ENCODE measurements around the gene IPO13.
A peak's percentile ranks its signal among the peaks of the same experiment; 100 is the strongest.

The IPO13 gene

GRCh38 chr1:43974443-43975248, 27.9 kb downstream of the IPO13 start, which contains the start of gene ATP6V0B:
Gene ATP6V0B, plus strand, starts transcription at chr1:43974960. Its CDS starts 81 bp downstream, at chr1:43975041.
- peak; percentile 95 for DNase-seq

GRCh38 chr1:43975249-43975961, 28.7 kb downstream of the IPO13 start:
- peak; percentile 32 for DNase-seq

GRCh38 chr1:43976045-43976444, 29.3 kb downstream of the IPO13 start:
- no peak for DNase-seq

- no peak for DNase-seq
These were observed 30.1 kb downstream of the IPO13 start for GRCh38 chr1:43976890-43977289.

- DNase-seq: no peak
These were observed 30.9 kb downstream of the IPO13 start for GRCh38 chr1:43977376-43978263.

DNA sequence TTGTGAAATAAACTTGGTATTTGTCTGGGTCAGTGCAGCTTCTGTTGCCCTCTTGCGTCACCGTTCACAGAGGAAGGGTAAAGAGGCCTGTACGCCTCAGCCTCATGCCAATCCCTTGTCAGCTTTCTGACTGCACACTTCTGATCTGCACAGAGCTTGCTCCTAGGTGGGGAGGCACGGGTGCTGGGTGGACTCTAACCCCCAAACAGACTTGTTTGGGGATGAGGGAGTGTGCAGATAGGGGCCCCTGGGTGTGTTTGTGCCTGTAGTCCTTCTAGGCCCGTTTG, 31.5 kb downstream of the IPO13 start:
- no peak for DNase-seq

- peak; percentile 25 for DNase-seq
These were observed 32.0 kb downstream of the IPO13 start, which contains the start of gene B4GALT2 for GRCh38 chr1:43978551-43979260. Gene B4GALT2, plus strand, starts transcription at chr1:43979210. Its CDS starts 1,951 bp downstream, at chr1:43981161.

DNA sequence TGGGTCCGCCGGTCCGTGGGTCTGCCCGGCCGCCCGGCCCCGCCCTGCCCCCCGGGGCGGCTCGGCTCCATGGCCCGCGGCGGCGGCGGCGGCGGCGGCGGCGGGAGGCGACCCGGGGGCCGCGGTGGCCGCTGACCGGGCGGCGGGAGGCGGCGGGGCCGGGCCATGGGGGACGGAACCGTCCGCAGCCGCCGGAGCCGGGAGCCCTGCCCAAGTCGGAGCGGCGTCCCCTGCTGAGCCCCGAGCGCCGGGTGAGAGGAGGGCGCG, 32.4 kb downstream of the IPO13 start:
- no peak for DNase-seq

DNA sequence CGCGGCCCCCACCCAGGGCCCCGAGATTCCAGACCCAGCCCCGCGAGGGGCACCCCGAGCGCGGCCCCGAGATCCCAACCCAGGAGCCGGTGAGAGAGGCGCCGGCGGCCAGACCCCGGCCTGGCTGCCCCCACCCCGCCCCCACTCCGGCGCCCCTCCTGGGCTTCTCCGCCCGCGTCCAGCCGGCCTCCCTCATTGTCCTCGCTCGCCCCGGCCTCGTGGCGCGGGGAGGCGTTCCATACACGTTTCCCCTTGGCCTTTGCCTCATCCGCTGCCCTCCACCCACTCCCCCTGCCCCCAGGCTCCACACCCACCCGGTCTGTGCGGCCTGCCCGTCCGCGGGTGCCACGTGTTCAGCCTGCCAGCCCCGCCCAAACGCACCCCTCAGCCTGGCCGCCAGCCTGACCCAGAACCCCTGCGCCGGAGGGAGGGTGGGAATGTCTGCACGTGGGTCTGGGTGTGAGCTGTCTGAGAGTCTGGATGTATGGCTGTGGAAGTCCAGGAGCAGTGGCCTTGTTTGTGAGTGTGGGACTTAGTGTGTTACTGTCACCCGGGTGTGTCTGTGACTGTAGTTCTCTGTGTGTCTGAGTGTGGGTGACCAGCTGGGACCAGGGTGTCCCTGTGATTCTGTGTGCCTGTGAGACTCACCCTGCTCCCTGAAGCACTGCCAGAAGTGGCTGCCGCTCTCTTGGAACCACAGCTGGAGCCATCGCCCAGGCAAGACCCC, 32.9 kb downstream of the IPO13 start:
- no peak for DNase-seq

DNA sequence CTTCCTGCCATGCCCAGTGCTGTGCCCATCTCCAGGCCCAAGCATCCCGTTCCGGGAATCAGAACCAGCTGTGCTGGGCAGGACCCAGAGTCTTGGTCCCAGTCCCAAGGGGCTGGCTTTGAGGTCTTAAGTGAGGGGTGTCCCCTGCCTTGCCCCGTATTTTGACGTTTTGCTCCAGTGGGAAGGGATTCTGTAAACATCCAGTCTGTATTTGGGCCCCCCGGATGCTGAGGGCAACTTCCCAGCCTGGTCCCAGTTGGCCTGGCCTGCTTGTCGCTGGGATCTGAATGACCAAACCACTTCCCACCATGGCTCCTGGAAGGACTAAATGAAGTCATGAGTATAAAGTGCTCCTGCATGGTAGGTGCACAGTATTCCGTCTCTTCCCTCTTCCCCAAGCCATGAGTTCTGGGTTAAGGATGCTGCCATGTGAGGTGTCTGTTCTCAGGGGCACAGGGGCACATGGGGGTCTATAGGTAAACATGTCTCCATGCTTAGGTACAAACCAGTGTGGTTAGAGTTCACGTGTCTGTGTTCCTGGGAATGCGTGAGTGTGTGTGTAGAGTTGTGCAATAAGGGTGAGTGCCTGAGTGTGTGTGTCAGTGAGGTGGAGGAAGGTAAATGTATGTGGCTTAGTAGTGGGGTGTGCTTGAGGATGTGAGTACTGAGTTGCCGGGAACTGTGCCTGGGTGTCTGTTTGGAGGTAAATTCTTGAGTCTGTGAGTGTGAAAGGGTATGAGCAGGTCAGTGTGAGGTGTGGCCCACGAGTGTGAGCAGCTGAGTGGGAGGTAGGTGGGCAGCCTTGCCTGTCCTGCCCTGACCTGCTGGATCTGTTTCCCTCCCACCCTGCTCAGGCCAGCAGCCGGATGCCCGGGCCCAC, 33.7 kb downstream of the IPO13 start:
- no peak for DNase-seq

- DNase-seq: no peak
These were observed 34.4 kb downstream of the IPO13 start for GRCh38 chr1:43981135-43981491.

DNA sequence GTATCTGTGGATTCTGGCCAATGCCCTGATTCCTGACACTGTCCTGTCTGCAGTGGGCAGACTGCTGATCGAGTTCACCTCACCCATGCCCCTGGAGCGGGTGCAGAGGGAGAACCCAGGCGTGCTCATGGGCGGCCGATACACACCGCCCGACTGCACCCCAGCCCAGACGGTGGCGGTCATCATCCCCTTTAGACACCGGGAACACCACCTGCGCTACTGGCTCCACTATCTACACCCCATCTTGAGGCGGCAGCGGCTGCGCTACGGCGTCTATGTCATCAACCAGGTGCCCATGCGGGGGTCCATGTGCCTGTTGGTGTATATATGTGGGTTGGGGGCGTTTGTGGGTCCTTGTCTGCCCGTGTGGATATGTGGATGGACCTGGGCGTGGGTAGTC, 34.9 kb downstream of the IPO13 start:
- DNase-seq: no peak

DNA sequence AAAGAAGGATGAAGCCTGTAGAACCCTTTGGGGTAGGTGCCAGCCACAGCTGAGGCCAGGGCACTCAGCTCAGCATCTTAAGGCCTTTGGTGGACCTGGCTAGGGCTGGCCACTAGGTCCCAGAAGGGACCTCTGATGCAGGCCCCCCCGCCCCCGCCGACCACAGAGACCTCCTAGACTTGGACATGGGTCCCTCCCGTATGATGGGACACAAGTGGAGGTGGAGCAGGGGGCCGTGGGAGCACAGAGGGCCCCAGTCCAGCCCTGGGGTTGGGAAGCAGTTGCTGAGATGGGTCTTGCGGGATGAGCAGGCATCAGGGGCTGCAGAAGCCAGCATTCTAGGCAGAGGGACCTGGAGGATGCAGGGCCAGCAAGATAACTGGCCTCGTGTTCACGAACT, 35.5 kb downstream of the IPO13 start:
- no peak for DNase-seq

DNA sequence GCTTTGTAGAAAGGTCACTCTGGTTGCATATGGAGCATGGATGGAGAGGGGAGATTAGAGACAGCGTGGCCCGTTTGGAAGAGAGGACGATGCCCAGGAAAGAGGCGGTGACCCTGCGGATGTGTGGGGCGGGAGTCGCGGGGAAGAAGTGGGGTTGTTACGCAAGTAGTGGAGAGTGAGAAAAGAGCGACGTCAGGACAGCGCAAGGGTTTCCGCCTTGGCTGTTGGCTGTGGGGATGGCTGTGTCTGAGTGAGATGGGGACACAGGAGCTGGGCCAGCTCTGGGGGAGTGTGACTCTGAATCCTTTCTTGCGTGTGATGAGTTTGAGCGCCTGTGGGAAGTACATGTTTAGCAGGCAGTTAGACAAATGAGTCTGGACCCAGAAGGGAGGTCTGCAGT, 36.1 kb downstream of the IPO13 start:
- no peak for DNase-seq

GRCh38 chr1:43983253-43983899, 36.6 kb downstream of the IPO13 start:
- DNase-seq: no peak

DNA sequence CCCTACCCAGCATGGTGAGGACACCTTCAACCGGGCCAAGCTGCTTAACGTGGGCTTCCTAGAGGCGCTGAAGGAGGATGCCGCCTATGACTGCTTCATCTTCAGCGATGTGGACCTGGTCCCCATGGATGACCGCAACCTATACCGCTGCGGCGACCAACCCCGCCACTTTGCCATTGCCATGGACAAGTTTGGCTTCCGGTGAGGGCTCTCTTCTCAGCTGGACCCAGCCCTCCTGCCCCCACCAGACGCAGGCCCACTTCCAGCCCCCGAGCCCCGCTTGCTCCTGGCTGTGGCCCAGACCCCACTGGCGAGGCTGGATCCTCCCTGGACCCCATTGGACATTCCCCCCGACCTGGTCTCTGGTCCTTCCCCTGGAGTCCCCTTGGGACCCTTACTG, 38.1 kb downstream of the IPO13 start:
- no peak for DNase-seq

DNA sequence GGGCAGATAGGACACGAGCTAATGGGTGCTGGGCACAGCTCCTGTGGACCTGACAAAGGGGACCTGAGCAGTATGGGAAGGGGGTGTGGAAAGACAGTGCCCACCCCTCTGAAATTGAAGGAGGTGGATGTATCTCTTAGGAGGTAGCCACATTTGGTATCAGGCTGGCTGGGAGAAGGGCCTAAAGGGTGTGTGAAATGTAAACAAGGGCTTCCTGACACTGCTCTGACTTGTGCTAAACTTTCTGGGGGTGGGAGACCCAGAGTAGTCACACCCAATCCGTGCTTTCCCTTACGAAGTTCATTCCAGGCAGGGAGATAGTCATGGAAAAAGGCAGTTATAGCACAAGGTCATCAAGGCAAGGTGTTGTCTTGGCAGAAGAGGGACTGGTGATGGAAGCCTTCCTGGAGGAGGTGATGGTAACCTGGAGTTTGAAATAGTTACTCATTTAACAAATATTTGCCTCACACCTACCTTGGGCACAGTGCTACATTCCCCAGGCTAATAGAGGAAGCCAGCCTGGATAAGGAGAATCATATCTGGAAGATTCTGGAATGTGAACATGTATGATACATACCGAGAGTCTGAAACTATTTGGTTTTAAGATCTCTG, 39.3 kb downstream of the IPO13 start:
- DNase-seq: no peak

GRCh38 chr1:43986712-43987111, 40.0 kb downstream of the IPO13 start:
- no peak for DNase-seq

GRCh38 chr1:43987159-43987902, 40.6 kb downstream of the IPO13 start:
- DNase-seq: no peak

All from T-helper 9 cell (primary cell).